ENCODE results near the gene EXOC3. TPM values are rescaled to one million over a fixed set of nuclear protein-coding genes. Genes with fewer than 3 reads are reported as not detected.
A peak's percentile ranks its signal among the peaks of the same experiment; 100 is the strongest.
"Not testable (repeated sequence)": the region's sequence is repeated elsewhere in the genome, so short reads cannot be mapped to it uniquely, and the experiment has no call there.

The EXOC3 gene
- total and polyA plus RNA-seq, 2 experiments from 2014 or later = 39.9 to 40.9 TPM

- no peaks in the 10 kb centered on the region for H3K9me2 ChIP-seq (ENCODE audit: insufficient read depth)
- no peak overlapping the region for H2AFZ ChIP-seq
- TF ChIP-seq EZH2 (IDR thresholded peaks at IDR 0.05; ENCODE audit: insufficient read depth, poor library complexity, severe bottlenecking) = no peak
- TF ChIP-seq EZH2phosphoT487 (IDR thresholded peaks at IDR 0.05; ENCODE audit: insufficient read depth, low read depth) = no peak
- in situ Hi-C loops (cut with MboI) = no loop called here
- no peak overlapping the region for H3K27ac ChIP-seq
- H3K4me1 ChIP-seq (ENCODE audit: insufficient read depth) = no peaks in the 10 kb centered on the region
- H3K36me3 ChIP-seq (ENCODE audit: low read depth) = no peaks in the 10 kb centered on the region
- 20 to 31% methylated on average over 17 to 23 of the region's 23 CpGs for WGBS, 2 experiments (ENCODE audit: low coverage in 1 of 2, low lambda C conversion rate in 2 of 2, missing lambda C conversion rate in 2 of 2)
- no peak overlapping the region for H3K4me3 ChIP-seq
- DNase-seq = peak; percentile 28
- no peaks in the 10 kb centered on the region for H4K20me1 ChIP-seq (ENCODE audit: insufficient read depth)
- no peaks in the 10 kb centered on the region for H3F3A ChIP-seq (ENCODE audit: insufficient read depth)
- H3K9ac ChIP-seq = no peak overlapping the region
- H3K27me3 ChIP-seq (replicated peaks; ENCODE audit: insufficient read depth) = no peaks in the 10 kb centered on the region; the same call in 1 of the 2 replicates
- H3K9me3 ChIP-seq (ENCODE audit: low read depth) = no peaks in the 10 kb centered on the region
- no peaks in the 10 kb centered on the region for H3K79me2 ChIP-seq (ENCODE audit: insufficient read depth)
- H3K4me2 ChIP-seq (ENCODE audit: unreplicated experiment) = no peak overlapping the region
Measured at GRCh38 chr5:485946-486491, 43.0 kb downstream of the EXOC3 start.

DNA sequence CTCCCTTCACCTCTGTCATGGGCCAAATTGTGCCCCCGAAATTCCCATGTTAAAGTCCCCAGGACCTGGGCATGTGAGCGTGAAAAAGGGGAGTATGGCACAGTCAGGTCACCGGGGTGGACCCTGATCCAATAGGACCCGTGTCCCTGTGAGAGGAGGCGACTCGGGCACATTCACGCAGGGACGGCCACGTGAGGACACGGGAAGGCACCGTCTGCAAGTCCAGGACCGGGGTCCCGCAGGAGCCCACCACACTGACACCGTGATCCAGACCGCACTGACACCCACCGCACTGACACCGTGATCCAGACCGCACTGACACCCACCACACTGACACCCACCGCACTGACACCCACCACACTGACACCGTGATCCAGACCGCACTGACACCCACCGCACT is 43.6 kb downstream of the EXOC3 start:
- not testable (repeated sequence) for DNase-seq

DNA sequence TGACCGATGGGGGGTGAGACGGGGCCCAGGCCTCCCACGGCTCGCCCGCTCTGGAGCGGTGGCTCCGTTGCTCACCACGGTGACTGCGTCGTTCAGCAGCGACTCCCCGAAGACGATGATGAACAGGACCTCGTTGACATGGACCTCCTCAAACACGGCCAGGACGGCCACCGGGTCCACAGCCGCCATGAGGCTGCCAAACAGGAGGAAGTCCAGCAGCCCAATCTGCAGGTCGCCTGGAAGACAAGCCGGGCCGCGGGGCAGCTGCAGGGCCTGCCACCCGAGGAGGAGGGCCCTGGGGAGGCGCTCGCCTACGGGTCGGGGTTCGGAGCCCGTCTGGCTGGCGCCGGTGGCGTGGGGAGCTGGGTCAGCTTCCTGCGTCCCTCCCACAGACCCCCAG is 45.3 kb downstream of the EXOC3 start:
- no peaks in the 10 kb centered on the region for H3K9me2 ChIP-seq (ENCODE audit: insufficient read depth)
- no peaks in the 10 kb centered on the region; the same call in 1 of the 2 replicates for H3K4me1 ChIP-seq (ENCODE audit: insufficient read depth)
- no peak for TF ChIP-seq EZH2phosphoT487 (IDR thresholded peaks at IDR 0.05; ENCODE audit: insufficient read depth, low read depth)
- TF ChIP-seq EZH2 (IDR thresholded peaks at IDR 0.05; ENCODE audit: insufficient read depth, poor library complexity, severe bottlenecking) = no peak
- no peak overlapping the region for H3K4me2 ChIP-seq (ENCODE audit: unreplicated experiment)
- no peaks in the 10 kb centered on the region for H3K9me3 ChIP-seq (ENCODE audit: low read depth)
- peaks cover 8% of the 10 kb centered on the region; the same call in 1 of the 2 replicates for H3K27me3 ChIP-seq (replicated peaks; ENCODE audit: insufficient read depth)
- no peak overlapping the region for H3K27ac ChIP-seq
- no peaks in the 10 kb centered on the region for H3K79me2 ChIP-seq (ENCODE audit: insufficient read depth)
- H3F3A ChIP-seq (ENCODE audit: insufficient read depth) = no peaks in the 10 kb centered on the region
- H3K36me3 ChIP-seq (ENCODE audit: low read depth) = no peaks in the 10 kb centered on the region
- no peak overlapping the region for H3K4me3 ChIP-seq
- H4K20me1 ChIP-seq (ENCODE audit: insufficient read depth) = no peaks in the 10 kb centered on the region
- H2AFZ ChIP-seq = no peak overlapping the region
- no peak for DNase-seq
- 78 to 80% methylated on average over 24 to 33 of the region's 33 CpGs for WGBS, 2 experiments (ENCODE audit: low coverage in 1 of 2, low lambda C conversion rate in 2 of 2, missing lambda C conversion rate in 2 of 2)
- no peak overlapping the region for H3K9ac ChIP-seq
- in situ Hi-C loops (cut with MboI) = no loop called here

More for the DNA sequence above, 43.6 kb downstream of the EXOC3 start:
- H3K27me3 ChIP-seq (replicated peaks; ENCODE audit: insufficient read depth); H4K20me1 ChIP-seq (ENCODE audit: insufficient read depth); H3K36me3 ChIP-seq (ENCODE audit: low read depth); H3K9me2 ChIP-seq (ENCODE audit: insufficient read depth); H3K4me3 ChIP-seq; in situ Hi-C loops (cut with MboI); H3K4me2 ChIP-seq (ENCODE audit: unreplicated experiment); H3F3A ChIP-seq (ENCODE audit: insufficient read depth); H3K27ac ChIP-seq; H3K4me1 ChIP-seq (ENCODE audit: insufficient read depth); H3K79me2 ChIP-seq (ENCODE audit: insufficient read depth); H3K9me3 ChIP-seq (ENCODE audit: low read depth); H2AFZ ChIP-seq; H3K9ac ChIP-seq: not testable (repeated sequence)
- WGBS, 2 experiments (ENCODE audit: low coverage in 1 of 2, low lambda C conversion rate in 2 of 2, missing lambda C conversion rate in 2 of 2) = 96 to 98% methylated on average over 17 to 18 of the region's 22 CpGs

- H3K27me3 ChIP-seq (replicated peaks; ENCODE audit: insufficient read depth) = peaks cover 14% of the 10 kb centered on the region; the same call in 1 of the 2 replicates
- H3K27ac ChIP-seq = no peak overlapping the region
- H3K4me1 ChIP-seq (ENCODE audit: insufficient read depth) = no peaks in the 10 kb centered on the region; the same call in 1 of the 2 replicates
- H2AFZ ChIP-seq = no peak overlapping the region
- DNase-seq = no peak
- H4K20me1 ChIP-seq (ENCODE audit: insufficient read depth) = no peaks in the 10 kb centered on the region
- TF ChIP-seq EZH2 (IDR thresholded peaks at IDR 0.05; ENCODE audit: insufficient read depth, poor library complexity, severe bottlenecking) = no peak
- no peak overlapping the region for H3K4me2 ChIP-seq (ENCODE audit: unreplicated experiment)
- H3F3A ChIP-seq (ENCODE audit: insufficient read depth) = no peaks in the 10 kb centered on the region
- WGBS, 2 experiments (ENCODE audit: low coverage in 1 of 2, low lambda C conversion rate in 2 of 2, missing lambda C conversion rate in 2 of 2) = 35 to 48% methylated on average over 26 to 31 of the region's 40 CpGs
- in situ Hi-C loops (cut with MboI) = no loop called here
- H3K9ac ChIP-seq = no peak overlapping the region
- no peak overlapping the region for H3K4me3 ChIP-seq
- H3K9me2 ChIP-seq (ENCODE audit: insufficient read depth) = no peaks in the 10 kb centered on the region
- no peaks in the 10 kb centered on the region for H3K9me3 ChIP-seq (ENCODE audit: low read depth)
- no peaks in the 10 kb centered on the region for H3K36me3 ChIP-seq (ENCODE audit: low read depth)
- no peaks in the 10 kb centered on the region for H3K79me2 ChIP-seq (ENCODE audit: insufficient read depth)
Measured at GRCh38 chr5:488744-489688, 46.0 kb downstream of the EXOC3 start.

All from GM23248 (cell line).